Measurements from ENCODE around the gene SYNRG.
"Not testable (repeated sequence)": the region's sequence is repeated elsewhere in the genome, so short reads cannot be mapped to it uniquely, and the experiment has no call there.

Gene SYNRG

DNA sequence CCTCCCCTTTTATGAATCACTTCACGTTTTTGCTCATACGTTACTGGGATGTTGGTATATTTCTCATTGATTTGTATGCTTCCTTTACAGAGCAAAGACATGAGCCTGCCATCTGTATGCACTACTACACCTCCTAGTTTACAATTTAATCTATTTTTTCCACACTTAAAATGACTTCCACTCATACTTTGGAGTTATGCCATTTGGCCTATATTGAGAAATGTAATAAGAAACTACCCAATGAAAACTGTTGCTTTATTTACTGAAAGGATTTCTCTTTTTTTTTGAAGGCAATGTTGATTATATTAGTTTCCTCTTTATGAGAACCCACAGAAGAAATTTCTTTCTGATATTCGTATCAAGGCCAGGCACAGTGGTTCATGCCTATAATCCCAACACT lies 76.5 kb downstream of the SYNRG start:
- no peak for DNase-seq

DNA sequence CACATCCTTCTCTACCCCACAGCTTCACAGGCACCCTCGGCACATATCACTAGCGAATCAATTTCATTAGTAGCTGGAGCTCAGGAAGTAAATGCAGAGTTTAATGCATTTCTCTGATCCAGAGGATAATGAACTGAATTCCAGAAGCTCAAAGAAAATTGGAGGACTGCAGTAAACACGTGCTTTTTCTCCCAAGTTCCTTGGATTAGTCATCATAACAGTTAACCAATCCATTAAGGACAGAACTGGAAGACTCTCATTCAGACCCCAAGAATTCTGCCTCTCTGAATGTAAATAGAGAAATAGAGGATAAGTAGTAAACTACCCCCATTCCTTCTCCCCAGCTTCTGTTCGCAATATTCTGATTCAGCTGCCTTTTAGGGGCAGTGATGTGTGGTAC lies 78.8 kb downstream of the SYNRG start:
- no peak for DNase-seq

DNA sequence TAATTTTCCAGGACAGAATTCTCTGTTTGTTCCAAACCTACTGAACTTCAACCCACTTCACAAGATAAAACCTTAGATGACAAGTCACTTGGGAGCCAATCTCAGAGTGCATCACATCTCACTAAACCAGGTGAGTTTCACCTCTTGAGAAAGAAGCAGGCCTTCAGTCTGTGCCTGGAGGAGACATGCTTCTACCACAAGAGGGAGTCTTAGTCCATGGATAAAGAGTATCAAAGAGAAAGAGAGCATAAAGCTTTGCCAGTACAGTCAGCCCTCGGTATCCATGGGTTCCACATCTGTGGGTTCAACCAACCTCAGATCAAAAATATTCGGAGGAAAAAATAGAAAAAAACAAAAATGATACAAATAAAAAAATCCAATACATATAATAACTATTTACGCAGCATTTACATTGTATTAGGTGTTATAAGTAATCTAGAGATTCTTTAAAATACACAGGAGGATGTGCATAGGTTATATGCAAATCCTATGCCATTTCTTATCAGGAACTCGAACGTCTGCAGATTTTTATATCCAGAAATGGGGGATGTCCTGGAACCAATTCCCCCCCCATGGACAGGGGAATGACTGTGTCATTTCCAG lies 81.9 kb downstream of the SYNRG start:
- DNase-seq: no peak

DNA sequence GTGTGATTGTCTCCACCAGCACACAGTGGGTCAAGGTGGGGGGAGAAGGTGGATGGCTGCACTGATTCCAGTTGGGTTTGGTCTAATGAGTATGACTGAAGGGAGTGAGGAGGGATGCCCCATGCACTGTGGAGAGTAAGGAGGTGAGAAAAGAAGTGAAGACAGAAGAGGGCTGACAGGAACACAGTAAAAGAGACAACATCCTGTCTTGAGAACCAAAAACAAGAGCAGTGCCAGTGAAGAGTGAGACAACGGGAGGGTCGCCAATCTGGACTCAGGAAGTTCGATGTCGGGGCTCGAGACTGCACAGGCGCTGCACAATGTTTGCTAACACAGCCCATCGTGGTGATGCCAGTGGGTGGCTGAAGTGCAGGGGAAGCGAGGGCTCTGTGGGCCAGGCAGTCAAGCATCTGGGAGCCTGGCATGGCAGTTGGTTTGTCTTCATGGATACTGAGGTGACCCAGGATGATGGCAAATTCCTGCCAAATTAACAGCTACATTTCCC lies 85.5 kb downstream of the SYNRG start:
- DNase-seq: no peak

DNA sequence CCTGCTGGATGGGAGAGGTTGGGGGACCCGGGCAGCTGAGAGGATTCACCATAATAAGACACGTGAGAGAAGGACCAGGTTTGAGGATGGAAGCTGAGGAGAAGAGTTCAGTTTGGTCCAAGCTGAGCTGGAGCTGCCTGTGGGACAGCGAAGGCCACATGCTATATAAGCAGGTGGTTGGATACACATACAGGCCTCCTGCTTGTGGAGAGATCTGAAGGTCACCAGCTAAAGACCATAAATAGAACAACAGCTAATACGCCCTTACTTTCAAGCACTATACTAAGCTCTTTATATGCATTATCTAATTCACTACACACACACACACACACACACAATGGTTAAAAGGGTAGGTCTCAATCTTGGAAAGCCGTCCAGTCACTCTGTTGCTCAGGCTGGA lies 87.4 kb downstream of the SYNRG start:
- DNase-seq: no peak

DNA sequence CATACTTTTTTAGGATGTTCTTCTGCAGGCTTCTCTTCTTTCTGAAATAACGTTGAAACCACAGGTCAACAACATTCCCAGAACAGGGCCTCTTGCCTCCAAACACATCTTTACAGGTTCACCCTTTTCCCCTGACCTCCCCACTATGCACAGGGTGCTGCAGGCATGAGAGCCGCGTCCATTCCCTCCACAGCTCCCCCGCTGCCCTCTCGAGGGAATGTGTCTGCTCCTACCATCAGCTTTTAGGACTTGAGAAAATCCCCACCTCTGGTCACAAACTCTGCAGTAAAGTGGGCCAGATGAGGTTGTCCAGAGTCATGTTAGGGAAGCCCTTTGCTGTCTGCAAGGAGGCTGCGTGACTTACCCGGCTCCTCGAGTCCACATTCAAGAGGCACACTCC lies 89.0 kb downstream of the SYNRG start:
- no peak for DNase-seq

DNA sequence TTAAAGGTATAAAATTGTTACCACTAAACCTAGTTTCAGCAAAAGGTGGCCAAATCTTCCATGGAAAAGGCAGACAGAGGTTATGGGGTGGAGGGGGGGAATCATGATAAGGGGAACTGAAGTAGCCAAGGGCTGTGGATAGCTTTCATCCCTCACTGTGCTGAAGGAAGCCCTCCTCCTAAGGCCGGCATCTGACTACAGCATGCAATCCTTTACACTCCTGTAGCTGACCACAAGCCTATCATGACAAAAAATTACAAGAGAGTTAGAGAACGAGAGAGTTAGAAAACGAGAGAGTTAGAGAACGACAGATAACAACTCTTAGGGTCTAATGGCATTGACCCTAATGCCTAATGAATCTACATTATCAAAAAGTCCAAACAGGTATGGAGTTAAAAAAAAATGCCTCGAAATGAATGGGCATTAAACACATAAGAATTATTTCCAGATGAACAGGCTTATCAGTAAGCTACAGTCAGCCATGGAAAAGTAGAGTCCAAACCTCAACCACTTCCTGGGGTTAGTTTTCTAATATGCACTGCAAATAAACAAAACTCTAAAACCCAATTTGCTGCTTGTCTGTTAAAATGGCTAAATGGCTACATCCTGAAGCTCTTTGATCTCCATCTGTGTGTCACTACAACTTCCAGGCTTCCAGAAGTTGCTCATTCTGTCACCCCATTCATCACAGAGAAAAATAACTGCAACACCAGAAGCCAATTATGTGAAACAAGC lies 89.8 kb downstream of the SYNRG start:
- DNase-seq: no peak

DNA sequence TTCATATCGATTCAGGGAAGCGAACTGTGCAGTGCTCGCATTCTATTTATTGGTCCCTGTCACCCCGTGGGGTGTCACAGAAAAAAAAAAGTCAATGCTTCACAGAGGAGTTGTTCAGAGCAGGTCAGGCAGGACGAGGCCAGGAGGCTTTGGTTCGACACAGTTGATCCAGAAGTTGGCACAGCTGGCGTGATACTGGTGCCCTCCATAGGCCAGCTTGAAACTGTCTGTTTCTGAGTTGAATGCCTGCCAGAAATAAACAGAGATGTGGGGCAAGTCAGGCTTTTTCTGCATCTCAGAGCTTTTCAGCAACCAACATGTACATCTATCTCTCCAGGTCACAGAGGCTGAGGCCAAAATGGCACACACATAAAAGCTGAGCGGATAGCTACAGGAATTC lies 90.4 kb downstream of the SYNRG start:
- no peak for DNase-seq

DNA sequence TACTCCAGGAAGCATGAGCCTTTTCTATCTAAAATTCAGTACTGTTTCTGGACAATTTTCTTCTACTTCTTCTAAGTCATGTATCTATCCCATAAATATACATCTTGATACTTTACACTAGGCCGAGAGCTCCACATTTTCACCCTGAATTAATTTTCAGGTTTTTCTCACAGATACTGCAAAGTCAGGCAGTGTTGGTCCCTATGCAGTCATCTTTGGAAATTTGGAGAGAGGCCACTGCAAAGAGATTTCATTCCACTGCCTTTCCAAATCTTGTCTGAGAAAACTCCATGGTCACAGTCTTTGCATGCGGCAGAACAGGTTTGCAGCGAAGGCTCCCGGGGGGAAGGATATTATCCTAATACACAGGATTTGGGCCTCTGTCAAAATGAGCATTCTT lies 91.3 kb downstream of the SYNRG start:
- no peak for DNase-seq

DNA sequence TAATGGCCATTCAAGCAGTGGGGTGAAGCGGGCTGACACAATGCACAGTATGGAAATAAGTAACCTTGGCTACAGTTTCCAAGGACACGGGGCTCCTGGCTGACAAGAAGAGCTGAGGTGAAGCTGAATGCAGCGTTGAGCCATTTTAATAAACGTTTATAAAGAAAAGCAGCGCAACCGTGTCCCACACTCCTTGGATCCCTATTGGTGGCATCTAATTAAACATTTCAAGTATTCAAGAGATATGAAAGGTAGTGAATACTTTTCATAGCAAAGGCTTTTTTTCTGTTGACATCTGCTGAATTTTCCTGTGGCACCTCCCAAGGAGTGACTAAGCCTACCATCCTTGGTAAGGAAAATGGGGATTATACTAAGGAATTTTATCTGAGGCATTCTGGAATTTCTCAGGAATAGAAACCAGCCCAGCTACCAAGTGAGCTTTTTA lies 93.1 kb downstream of the SYNRG start:
- no peak for DNase-seq

DNA sequence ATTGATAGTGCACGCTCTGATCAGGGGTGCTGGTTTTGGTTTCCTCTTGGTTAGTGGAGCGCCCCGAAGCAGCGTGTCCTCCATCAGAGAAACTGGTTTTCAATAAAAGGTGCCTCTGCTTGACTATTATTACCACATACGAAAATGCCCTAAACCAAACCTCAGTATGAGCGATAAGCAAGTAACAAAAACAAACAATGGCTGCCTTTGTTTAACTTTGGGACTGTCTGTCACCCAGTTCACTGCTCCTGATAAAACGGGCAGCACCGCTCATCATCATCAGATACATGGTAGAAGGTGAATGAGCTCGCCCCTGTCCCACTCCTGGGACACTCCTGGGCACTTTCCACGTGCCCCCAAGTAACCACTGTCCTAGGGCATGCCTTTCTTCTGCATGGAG lies 95.5 kb downstream of the SYNRG start:
- DNase-seq: no peak

DNA sequence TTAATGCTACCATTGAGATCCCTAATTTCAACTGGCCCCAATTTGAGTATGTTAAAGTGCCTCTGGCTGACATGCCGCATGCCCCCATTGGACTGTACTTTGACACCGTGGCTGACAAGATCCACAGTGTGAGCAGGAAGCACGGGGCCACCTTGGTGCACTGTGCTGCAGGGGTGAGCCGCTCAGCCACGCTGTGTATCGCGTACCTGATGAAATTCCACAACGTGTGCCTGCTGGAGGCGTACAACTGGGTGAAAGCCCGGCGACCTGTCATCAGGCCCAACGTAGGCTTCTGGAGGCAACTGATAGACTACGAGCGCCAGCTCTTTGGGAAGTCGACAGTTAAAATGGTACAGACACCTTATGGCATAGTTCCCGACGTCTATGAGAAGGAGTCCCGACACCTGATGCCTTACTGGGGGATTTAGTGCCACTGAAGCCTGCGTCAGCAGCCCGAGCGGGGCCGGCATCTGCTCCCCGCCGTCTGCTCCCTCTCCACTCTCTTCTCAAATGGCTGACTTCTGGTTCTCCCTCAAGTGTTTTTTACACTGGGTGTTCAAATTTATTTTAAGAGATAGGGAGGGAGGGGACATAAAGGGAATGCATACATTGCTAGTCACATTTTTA lies 96.7 kb downstream of the SYNRG start:
- no peak for DNase-seq

DNA sequence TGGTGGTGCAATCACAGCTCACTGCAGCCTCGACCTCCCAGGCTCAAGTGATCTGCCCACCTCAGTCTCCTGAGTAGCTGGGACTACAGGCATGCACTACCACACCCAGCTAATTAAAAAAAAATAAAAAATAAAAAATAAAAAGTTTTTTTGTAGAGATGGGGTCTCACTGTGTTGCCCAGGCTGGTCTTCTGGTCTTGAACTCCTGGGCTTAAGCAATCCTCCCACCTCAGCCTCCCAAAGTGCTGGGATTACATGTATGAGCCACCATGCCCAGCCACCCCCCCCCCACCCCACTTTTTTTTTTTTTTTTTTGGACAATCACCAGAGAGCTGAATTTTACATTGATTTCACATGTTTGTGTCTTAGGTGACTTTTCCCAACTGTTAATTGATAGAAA lies 97.6 kb downstream of the SYNRG start:
- not testable (repeated sequence) for DNase-seq

DNA sequence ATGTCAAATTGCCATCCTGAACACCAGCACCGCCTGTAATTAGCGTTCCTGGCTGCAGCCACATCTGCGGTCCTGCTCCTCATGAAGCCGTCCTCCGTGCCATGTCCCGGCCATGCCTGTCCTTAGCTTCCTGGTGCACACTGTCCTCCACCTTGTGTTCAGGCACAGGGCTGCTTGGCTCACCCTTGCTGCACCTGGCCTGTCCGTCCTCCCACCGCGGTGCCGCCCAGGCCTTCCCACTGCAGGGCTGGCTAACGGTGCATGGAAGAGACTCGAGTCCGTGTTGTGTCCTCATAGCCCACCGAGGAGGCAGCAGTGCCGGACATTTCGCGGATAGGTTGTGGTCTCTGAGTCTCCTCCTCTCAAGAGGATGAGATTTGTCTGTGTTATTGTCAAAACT lies 99.2 kb downstream of the SYNRG start:
- DNase-seq: no peak

DNA sequence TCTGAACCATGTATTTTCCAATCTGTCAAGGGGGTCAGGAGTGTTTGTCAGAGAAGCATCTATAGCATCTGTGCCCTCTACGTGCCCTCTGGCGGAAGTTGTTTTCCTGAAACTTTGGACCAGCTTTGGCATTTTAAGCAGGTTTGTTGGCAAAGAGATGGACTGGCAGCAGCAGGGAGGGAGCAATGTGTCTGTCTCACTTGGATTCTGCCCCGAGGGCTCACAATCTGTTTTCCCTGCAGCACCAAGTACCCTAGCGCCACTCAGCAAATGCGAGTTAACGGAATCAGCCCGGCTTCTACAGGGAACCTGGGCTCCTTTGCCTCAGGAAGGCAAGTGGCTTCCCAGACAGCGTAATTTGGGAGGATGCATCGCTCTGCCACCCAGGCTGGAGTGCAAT lies 102.1 kb downstream of the SYNRG start:
- DNase-seq: no peak

DNA sequence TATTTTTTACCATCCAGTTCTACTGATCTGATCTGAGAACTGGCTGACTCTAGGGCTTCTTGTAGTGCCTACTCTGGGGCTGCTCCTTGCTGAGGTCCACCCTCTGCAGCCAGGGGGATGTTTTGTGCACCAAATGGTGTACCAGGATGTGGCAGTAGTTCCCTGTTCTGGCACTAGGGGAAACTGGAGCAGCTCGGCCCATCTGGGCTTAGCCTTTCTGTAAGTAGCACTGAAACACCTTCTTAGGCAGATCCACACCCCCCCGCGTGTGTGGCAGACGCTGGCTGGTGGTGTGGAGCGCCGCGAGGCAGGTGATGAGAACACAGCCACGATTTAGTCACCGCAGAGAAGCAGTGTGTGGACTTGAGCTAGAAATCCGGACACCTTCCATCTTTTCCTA lies 102.5 kb downstream of the SYNRG start:
- DNase-seq: no peak

DNA sequence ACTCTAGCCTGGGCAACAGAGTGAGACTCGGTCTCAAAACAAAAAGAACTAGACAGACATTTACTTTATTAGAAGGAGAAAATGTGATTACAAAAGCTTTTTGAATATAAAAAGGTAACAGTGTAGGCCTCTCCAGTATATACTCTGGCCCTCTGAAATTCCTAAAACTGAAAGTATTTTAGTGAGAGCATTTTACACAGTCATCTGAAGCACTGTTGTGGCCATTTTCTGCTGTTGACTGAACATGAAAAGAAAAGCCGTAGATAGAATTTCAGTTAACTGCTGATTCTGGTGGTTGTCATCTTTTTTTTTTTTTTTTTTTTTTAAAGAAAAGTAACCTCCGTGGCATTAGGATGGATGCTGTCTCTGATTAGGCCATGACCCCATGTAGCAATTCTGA lies 103.9 kb downstream of the SYNRG start:
- no peak for DNase-seq

DNA sequence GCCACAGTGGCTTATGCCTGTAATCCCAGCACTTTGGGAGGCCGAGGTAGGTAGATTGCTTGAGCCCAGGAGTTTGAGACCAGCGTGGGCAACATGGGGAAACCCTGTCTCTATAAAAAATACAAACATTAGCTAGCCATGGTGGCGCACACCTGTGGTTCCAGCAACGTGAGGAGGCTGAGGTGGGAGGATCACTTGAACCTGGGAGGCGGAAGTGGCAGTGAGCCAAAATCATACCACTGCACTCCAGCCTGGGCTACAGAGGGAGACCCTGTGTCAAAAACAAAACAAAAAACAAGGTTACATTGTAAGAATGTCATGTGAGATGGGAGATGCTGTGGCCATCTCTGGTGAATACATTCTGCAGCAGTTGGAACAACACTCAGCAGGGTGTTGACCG lies 106.1 kb downstream of the SYNRG start:
- DNase-seq: no peak

DNA sequence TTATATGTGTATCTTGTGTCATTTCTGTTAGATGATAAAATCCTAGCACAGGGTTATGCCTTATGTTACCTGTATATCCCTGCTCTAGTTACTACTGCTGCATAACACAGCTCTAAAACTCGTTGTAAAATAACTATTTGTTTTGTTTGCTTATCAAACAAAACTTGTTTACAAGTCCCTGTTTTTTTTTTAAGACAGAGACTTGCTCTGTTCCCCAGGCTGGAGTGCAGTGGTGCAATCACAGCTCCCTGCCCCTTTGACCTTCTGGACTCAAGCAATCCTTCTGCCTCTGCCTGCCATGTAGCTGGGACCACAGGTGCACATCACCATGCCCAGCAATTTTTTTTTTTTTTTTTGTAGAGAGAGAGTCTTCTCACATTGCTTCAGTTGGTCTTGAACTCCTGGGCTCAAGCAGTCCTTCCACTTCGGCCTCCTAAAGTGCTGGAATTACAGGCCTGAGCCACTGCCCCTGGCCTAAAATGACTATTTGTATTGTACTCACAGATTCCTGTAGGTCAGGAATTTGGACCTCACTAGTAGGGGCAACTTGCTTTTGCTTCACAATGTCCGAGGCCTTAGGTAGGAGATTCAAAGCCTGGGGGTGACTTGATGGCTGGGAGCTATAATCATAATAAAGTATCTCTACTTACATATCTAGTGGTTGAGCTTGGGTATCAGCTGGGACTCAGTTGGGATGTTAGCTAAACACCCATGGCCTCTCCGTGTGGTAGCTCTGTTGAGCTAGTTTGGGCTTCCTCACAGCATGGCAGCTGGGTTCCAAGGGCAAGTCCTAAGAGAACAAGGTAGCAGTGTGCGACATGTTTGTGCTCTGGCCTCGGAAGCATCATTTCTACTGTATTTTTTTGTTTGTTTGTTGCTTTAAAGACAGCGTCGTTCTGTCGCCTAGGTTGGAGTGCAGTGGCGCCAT lies 106.9 kb downstream of the SYNRG start:
- no peak for DNase-seq

DNA sequence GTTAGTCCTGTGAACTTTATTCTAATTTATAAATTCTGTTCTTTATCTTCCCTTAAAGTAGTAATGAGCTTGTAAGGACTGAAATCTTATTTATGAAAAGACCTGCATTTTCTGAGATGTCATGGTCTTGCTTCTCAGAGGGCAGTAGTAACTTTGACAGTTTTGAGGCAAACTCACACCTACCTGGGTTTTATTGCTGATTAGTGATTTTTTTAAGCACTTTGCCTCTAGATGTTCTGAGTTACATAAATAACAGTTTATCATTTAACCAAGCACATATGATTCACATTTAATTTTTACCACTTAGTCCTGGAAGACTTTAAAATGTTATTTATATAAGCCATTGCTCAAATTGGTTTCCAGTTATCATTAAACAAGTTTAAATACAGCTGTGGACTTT lies 108.8 kb downstream of the SYNRG start:
- no peak for DNase-seq

DNA sequence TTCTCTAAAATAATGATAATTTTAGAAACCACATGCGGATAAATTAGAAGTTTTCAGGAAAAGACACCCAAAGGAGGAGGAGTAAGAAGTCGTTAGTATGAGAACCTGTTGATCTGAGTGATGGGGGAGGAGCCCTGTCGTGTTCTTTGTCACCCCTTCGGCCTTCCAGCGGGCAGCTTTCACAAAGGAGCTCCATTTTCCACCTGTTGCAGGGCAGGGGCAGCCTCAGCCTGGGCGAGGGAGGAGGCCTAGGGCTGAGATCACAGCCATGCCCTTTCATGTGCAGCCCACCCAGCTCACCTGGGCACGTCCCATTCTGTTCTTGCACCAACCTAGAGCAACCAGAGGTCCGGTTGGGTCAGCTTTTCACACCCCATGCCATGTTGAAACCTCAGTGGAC lies 114.2 kb downstream of the SYNRG start:
- no peak for DNase-seq

DNA sequence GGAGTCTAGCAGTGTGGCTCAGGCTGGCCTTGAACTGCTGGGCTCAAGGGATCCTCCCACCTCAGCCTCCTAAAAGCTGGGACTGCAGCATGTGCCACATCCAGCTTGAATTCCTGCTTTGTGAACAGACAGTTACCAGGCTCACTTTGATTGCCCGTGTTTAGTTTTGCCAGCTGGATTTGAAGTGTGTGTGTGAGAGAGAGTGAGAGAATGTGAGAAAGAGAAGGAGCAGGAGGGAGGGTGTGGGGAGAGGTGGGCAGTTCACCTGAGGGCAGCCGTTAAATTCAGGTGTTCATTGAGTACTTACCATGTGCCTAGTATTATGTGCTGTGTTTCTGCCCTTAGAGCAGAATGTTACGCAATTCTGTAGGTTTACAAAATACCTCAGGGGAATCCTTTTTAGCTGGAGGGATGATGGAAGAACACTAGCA lies 114.8 kb downstream of the SYNRG start:
- DNase-seq: no peak
